H1 (cell line): ENCODE measurements around the gene MAGI2. TPM values are rescaled to one million over a fixed set of nuclear protein-coding genes. Genes with fewer than 3 reads are reported as not detected.

Experiments
- CTCF ChIA-PET: fragments of 300-600 bp; sonication (Branson Sonifier 250); formaldehyde crosslinking; loops from one replicate; lab custom pipeline; 2021; ENCODE audit not compliant: partially characterized antibody; lab: Charles Lee
- POLR2A ChIA-PET: fragments of 300-600 bp; sonication (Branson Sonifier 250); formaldehyde crosslinking; loops from one replicate; lab custom pipeline; 2021; ENCODE audit warnings: inconsistent platforms; ENCODE audit not compliant: partially characterized antibody; lab: Charles Lee
- DNase-seq, 2 experiments: peaks; one replicate each; pipeline versions ENCODE4 v3.0.0 to v3.0.0-alpha.2; 2010 to 2022; ENCODE audit warnings: low spot score in 2 of 2, low read depth in 1 of 2, mixed read lengths in 1 of 2
- FAIRE-seq: peaks from 2 replicates; lab custom pipeline; 2011; peaks lifted over from hg19 to GRCh38; lab: Jason Lieb, UNC
- H2AFZ ChIP-seq: 2 replicates; pipeline ENCODE4 v1.8.1; 2012; ENCODE audit warnings: low read length, inconsistent platforms
- H2AK5ac ChIP-seq: 2 replicates; pipeline ENCODE4 v1.6.1; 2013; ENCODE audit warnings: low read depth, low read length
- H2BK120ac ChIP-seq: replicated peaks from 2 replicates; pipeline ENCODE3; 2013; ENCODE audit warnings: low read depth, low read length, inconsistent platforms
- H2BK12ac ChIP-seq: 2 replicates; pipeline ENCODE4 v1.6.1; 2013; ENCODE audit warnings: low read depth, low read length
- H2BK15ac ChIP-seq: 2 replicates; pipeline ENCODE4 v1.6.1; 2013; ENCODE audit warnings: low read length
- H2BK20ac ChIP-seq: 2 replicates; pipeline ENCODE4 v1.6.1; 2013; ENCODE audit warnings: low read length
- H2BK5ac ChIP-seq: 2 replicates; pipeline ENCODE4 v1.6.1; 2013; ENCODE audit warnings: low read depth, low read length
- H3K14ac ChIP-seq: 2 replicates; pipeline ENCODE4 v1.6.1; 2013; ENCODE audit warnings: inconsistent platforms; ENCODE audit not compliant: insufficient read length
- H3K18ac ChIP-seq: 2 replicates; pipeline ENCODE4 v1.6.1; 2013; ENCODE audit warnings: low read length; ENCODE audit errors: extremely low read depth
- H3K23ac ChIP-seq: 2 replicates; pipeline ENCODE4 v1.6.1; 2013; ENCODE audit warnings: inconsistent platforms; ENCODE audit not compliant: insufficient read length
- H3K23me2 ChIP-seq: 2 replicates; pipeline ENCODE4 v1.6.1; 2013; ENCODE audit warnings: low read depth, low read length
- H3K27ac ChIP-seq: 2 replicates; pipeline ENCODE4 v1.6.1; 2011; ENCODE audit warnings: low read depth, low read length, inconsistent platforms
- H3K27me3 ChIP-seq, 4 experiments: replicated peaks in 1 of 4; 1 replicate in 1 of 4; 2 replicates in 3 of 4; pipeline versions ENCODE4 v1.6.1 to v1.8.1; 2011 to 2013; ENCODE audit warnings: low read length in 3 of 4, mild to moderate bottlenecking in 3 of 4, inconsistent platforms in 2 of 4, mixed read lengths in 2 of 4, moderate library complexity in 1 of 4; ENCODE audit not compliant: control insufficient read depth in 3 of 4, insufficient read depth in 3 of 4; ENCODE audit errors: extremely low read depth in 1 of 4
- H3K36me3 ChIP-seq, 4 experiments: 2 replicates each; pipeline versions ENCODE4 v1.6.1 to v1.8.1; 2011 to 2013; ENCODE audit warnings: mild to moderate bottlenecking in 4 of 4, low read length in 3 of 4, moderate library complexity in 2 of 4, control low read depth in 1 of 4, inconsistent platforms in 1 of 4; ENCODE audit not compliant: insufficient read depth in 4 of 4, control insufficient read depth in 2 of 4
- H3K4ac ChIP-seq: replicated peaks from 2 replicates; pipeline ENCODE3; 2013; ENCODE audit warnings: low read length, low read depth, mixed read lengths, inconsistent platforms; ENCODE audit not compliant: insufficient read length
- H3K4me1 ChIP-seq, 4 experiments: replicated peaks in 1 of 4; 1 replicate in 1 of 4; 2 replicates in 3 of 4; pipeline versions ENCODE4 v1.6.1 to v1.8.1; 2011 to 2013; ENCODE audit warnings: low read length in 3 of 4, inconsistent platforms in 2 of 4, mixed read lengths in 1 of 4; ENCODE audit not compliant: insufficient read depth in 4 of 4, control insufficient read depth in 3 of 4
- H3K4me2 ChIP-seq, 2 experiments: 2 replicates each; pipeline versions ENCODE4 v1.6.1 to v1.8.1; 2011 to 2013; ENCODE audit warnings: low read depth in 2 of 2, low read length in 2 of 2, control low read depth in 1 of 2, inconsistent platforms in 1 of 2, mild to moderate bottlenecking in 1 of 2; ENCODE audit not compliant: insufficient read depth in 1 of 2
- H3K4me3 ChIP-seq, 4 experiments: fragments of 200-600, 300-600 bp in 1 of 4; sonication (generic), shearing (Covaris generic), sonication (Bioruptor Twin) in 1 of 4; 2 replicates each; pipeline versions ENCODE4 v1.5.1 to v1.8.1; 2011 to 2016; ENCODE audit warnings: low read length in 4 of 4, low read depth in 3 of 4, control low read depth in 2 of 4, inconsistent platforms in 2 of 4, mild to moderate bottlenecking in 2 of 4, mixed read lengths in 1 of 4, moderate library complexity in 1 of 4; ENCODE audit not compliant: insufficient read depth in 2 of 4; ENCODE audit errors: extremely low read depth in 1 of 4
- H3K56ac ChIP-seq: replicated peaks from 2 replicates; pipeline ENCODE3; 2013; ENCODE audit warnings: low read depth, mild to moderate bottlenecking, mixed read lengths, low read length, inconsistent platforms; ENCODE audit not compliant: insufficient read length
- H3K79me1 ChIP-seq: 2 replicates; pipeline ENCODE4 v1.6.1; 2013; ENCODE audit warnings: low read depth, low read length, control low read depth
- H3K79me2 ChIP-seq, 2 experiments: 2 replicates each; pipeline versions ENCODE4 v1.6.1 to v1.8.1; 2012 to 2013; ENCODE audit warnings: low read length in 2 of 2, mild to moderate bottlenecking in 2 of 2, inconsistent platforms in 1 of 2; ENCODE audit not compliant: insufficient read depth in 2 of 2, control insufficient read depth in 1 of 2
- H3K9ac ChIP-seq, 4 experiments: replicated peaks in 1 of 4; 1 replicate in 1 of 4; 2 replicates in 3 of 4; pipeline versions ENCODE4 v1.6.1 to v1.8.1; 2011 to 2013; ENCODE audit warnings: low read depth in 3 of 4, low read length in 3 of 4, control low read depth in 2 of 4, mild to moderate bottlenecking in 2 of 4, moderate library complexity in 2 of 4, inconsistent platforms in 1 of 4; ENCODE audit errors: extremely low read depth in 1 of 4
- H3K9me3 ChIP-seq, 2 experiments: 2 replicates each; pipeline versions ENCODE4 v1.6.1 to v1.8.1; 2012 to 2013; ENCODE audit warnings: mild to moderate bottlenecking in 2 of 2, moderate library complexity in 2 of 2, control low read depth in 1 of 2, inconsistent platforms in 1 of 2, low read depth in 1 of 2, low read length in 1 of 2, mixed read lengths in 1 of 2; ENCODE audit not compliant: insufficient read depth in 2 of 2
- H4K20me1 ChIP-seq, 2 experiments: replicated peaks in 1 of 2; 2 replicates each; pipeline versions ENCODE3 to v1.8.1; 2011 to 2013; ENCODE audit warnings: inconsistent platforms in 2 of 2, low read length in 2 of 2, mild to moderate bottlenecking in 1 of 2; ENCODE audit not compliant: insufficient read depth in 2 of 2, control insufficient read depth in 1 of 2
- H4K5ac ChIP-seq: 2 replicates; pipeline ENCODE4 v1.6.1; 2013; ENCODE audit warnings: low read length, low read depth, mixed read lengths, inconsistent platforms; ENCODE audit not compliant: insufficient read length
- H4K8ac ChIP-seq: 2 replicates; pipeline ENCODE4 v1.8.0; 2013; ENCODE audit warnings: mild to moderate bottlenecking, moderate library complexity, low read length, inconsistent platforms; ENCODE audit not compliant: insufficient read depth; ENCODE audit errors: extremely low read depth
- H4K91ac ChIP-seq: replicated peaks from 2 replicates; pipeline ENCODE3; 2013; ENCODE audit warnings: low read length, mixed read lengths, inconsistent platforms; ENCODE audit not compliant: insufficient read length
- HDAC6 ChIP-seq: IDR thresholded peaks from one replicate; pipeline ENCODE4 v1.7.1; 2012; ENCODE audit warnings: low read depth, mild to moderate bottlenecking, inconsistent platforms, low read length, moderate library complexity
- WGBS, 2 experiments: shearing (Covaris generic) in 1 of 2; methylation state at CpG; one replicate each; pipeline versions ENCODE4 v1.1.6 to v1.1.7; 2013 to 2015; ENCODE audit warnings: low lambda C conversion rate in 2 of 2, mixed read lengths in 2 of 2, inconsistent platforms in 1 of 2, low coverage in 1 of 2, missing lambda C conversion rate in 1 of 2; ENCODE audit not compliant: insufficient replicate concordance in 2 of 2, insufficient coverage in 1 of 2, insufficient read length in 1 of 2; ENCODE audit errors: extremely low coverage in 1 of 2, missing lambda C conversion rate in 1 of 2; 5-methylcytosine and 5-hydroxymethylcytosine counted together
- polyA plus RNA-seq, 7 experiments: library from polyadenylated mRNA; depleted of rRNA in 3 of 7; stranded (reverse) in 5 of 7; unstranded in 2 of 7; fragments of >200 nt in 5 of 7; fragments of 200-250 nt in 2 of 7; gene quantifications; 1 replicate in 5 of 7; 2 replicates in 1 of 7; 4 replicates in 1 of 7; pipeline versions ENCODE4 v1.2.1 to v1.2.3, GENCODE V29; 2011 to 2013; ENCODE audit warnings: missing spikeins in 2 of 7, mixed read lengths in 2 of 7
- total RNA-seq: library from RNA; stranded (reverse); fragmentation: NEBNext Ultra II Directional; extraction: Animal tissue kit (Norgen Biotek cat#: 25700); gene quantifications from 2 replicates; pipeline ENCODE4 v1.2.1, GENCODE V29; 2021

The MAGI2 gene
- total and polyA plus RNA-seq, 2 of the 8 experiments (the other 6 are each of a cell fraction or from before 2014, with no cell fraction given), result 6.0 to 27.3 TPM

DNA sequence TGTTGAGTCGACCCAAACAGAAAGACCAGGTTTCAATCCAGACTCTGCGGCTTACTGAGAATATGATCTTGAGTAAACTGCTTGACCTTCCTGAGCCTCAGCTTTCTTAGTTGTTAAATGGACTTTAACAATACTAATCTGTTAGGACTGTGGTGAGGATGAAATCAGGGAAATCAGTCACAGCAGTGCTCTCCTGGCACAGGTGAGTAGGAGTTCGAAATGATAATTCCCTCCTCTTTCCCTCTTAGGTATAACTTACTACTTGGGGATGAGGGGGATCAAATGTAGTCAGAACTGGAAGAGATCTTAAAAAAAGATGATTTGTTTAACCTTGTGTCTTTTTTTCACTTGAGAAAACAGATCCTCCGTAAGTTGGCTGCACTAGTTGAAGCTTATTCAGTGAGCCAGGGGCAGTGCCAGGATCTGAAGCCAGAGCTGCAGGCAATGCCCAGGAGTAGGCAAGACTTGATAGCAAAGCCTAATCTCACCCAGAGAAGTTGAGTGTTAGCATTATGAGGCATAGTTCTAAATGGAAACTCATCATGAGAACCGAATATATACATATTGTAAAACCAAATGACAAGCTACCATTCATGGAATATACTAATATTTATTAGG, 1.8 kb upstream of the MAGI2 start:
- H3K56ac ChIP-seq, result no peak overlapping the region
- peak overlapping the region in 1 of 2 experiments; percentile 99; a peak in 1 of 4 replicates for H3K4me2 ChIP-seq
- H3K79me1 ChIP-seq, result no peaks in the 10 kb centered on the region
- peaks cover 19 to 61% (median 47%) of the 10 kb centered on the region in 4 experiments for H3K27me3 ChIP-seq
- no peak overlapping the region for H2BK120ac ChIP-seq
- H3K14ac ChIP-seq, result no peak overlapping the region
- H2AK5ac ChIP-seq, result no peak overlapping the region
- no peak overlapping the region for H4K91ac ChIP-seq
- no peak overlapping the region; a peak in 1 of 8 replicates for H3K4me3 ChIP-seq
- H2BK15ac ChIP-seq, result no peak overlapping the region
- no peak overlapping the region for H4K8ac ChIP-seq
- H3K23ac ChIP-seq, result no peak overlapping the region
- no peak overlapping the region for H4K5ac ChIP-seq
- DNase-seq, result no peak
- no peak overlapping the region for H3K4ac ChIP-seq
- FAIRE-seq, result no peak
- no peak overlapping the region for H3K18ac ChIP-seq
- H3K9ac ChIP-seq, result no peak overlapping the region
- H3K79me2 ChIP-seq, result no peaks in the 10 kb centered on the region
- no peak overlapping the region for H2AFZ ChIP-seq
- ChIA-PET CTCF (interaction anchor here (0.7 to 1.2 kb wide), 4 partner anchors 35 to 153 kb away, joined by 3 to 4 read pairs (median 4); no protein-coding TSS in a partner anchor), POLR2A (no interaction called here)
- H4K20me1 ChIP-seq, result peaks cover 0 to 3% of the 10 kb centered on the region in 2 experiments
- H3K23me2 ChIP-seq, result peaks cover 23% of the 10 kb centered on the region; the same call in 1 of the 2 replicates
- H2BK20ac ChIP-seq, result no peak overlapping the region
- no peak for TF ChIP-seq HDAC6
- H2BK5ac ChIP-seq, result no peak overlapping the region
- H3K36me3 ChIP-seq, result no peaks in the 10 kb centered on the region
- no peaks in the 10 kb centered on the region for H3K9me3 ChIP-seq
- WGBS, 2 experiments, result 85% methylated on average over 5 of the region's 5 CpGs; no CpG with 5 or more reads in 1 of the 2 experiments
- H3K27ac ChIP-seq, result no peak overlapping the region
- peaks cover 0 to 6% (median under 1%) of the 10 kb centered on the region in 4 experiments; a peak in 4 of 7 replicates for H3K4me1 ChIP-seq
- H2BK12ac ChIP-seq, result no peak overlapping the region
